ENCODE measurements around the gene INCENP.

Gene INCENP

GRCh38 chr11:62108971-62109404 is 14.8 kb upstream of the INCENP start:
- no peak for DNase-seq (ENCODE audit: low spot score)
- in situ Hi-C loops (cut with MboI; ENCODE audit: low pct_unique_long_range_greater_than_20kb, low sequenced_read_pairs, unreplicated experiment) = no loop called here
- no peak for TF ChIP-seq CTCF (IDR thresholded peaks at IDR 0.05; ENCODE audit: extremely low read depth, insufficient read depth, missing control alignments)

- no peak for DNase-seq (ENCODE audit: low spot score)
- TF ChIP-seq CTCF (IDR thresholded peaks at IDR 0.05; ENCODE audit: extremely low read depth, insufficient read depth, missing control alignments) = no peak
- in situ Hi-C loops (cut with MboI; ENCODE audit: low pct_unique_long_range_greater_than_20kb, low sequenced_read_pairs, unreplicated experiment) = no loop called here
Observed at GRCh38 chr11:62115085-62115694, 8.6 kb upstream of the INCENP start.

GRCh38 chr11:62116451-62116850 is 7.4 kb upstream of the INCENP start:
- no peak for TF ChIP-seq CTCF (IDR thresholded peaks at IDR 0.05; ENCODE audit: extremely low read depth, insufficient read depth, missing control alignments)
- in situ Hi-C loops (cut with MboI; ENCODE audit: low pct_unique_long_range_greater_than_20kb, low sequenced_read_pairs, unreplicated experiment) = no loop called here
- no peak for DNase-seq (ENCODE audit: low spot score)

- TF ChIP-seq CTCF (IDR thresholded peaks at IDR 0.05; ENCODE audit: extremely low read depth, insufficient read depth, missing control alignments) = no peak
- DNase-seq (ENCODE audit: low spot score) = no peak
- in situ Hi-C loops (cut with MboI; ENCODE audit: low pct_unique_long_range_greater_than_20kb, low sequenced_read_pairs, unreplicated experiment) = no loop called here
Observed at GRCh38 chr11:62119569-62119968, 4.2 kb upstream of the INCENP start.

- in situ Hi-C loops (cut with MboI; ENCODE audit: low pct_unique_long_range_greater_than_20kb, low sequenced_read_pairs, unreplicated experiment) = no loop called here
- no peak for TF ChIP-seq CTCF (IDR thresholded peaks at IDR 0.05; ENCODE audit: extremely low read depth, insufficient read depth, missing control alignments)
- no peak for DNase-seq (ENCODE audit: low spot score)
Observed at GRCh38 chr11:62120001-62120400, 3.8 kb upstream of the INCENP start.

- in situ Hi-C loops (cut with MboI; ENCODE audit: low pct_unique_long_range_greater_than_20kb, low sequenced_read_pairs, unreplicated experiment) = no loop called here
- no peak for TF ChIP-seq CTCF (IDR thresholded peaks at IDR 0.05; ENCODE audit: extremely low read depth, insufficient read depth, missing control alignments)
- DNase-seq (ENCODE audit: low spot score) = no peak
Observed at GRCh38 chr11:62120431-62120830, 3.4 kb upstream of the INCENP start.

All from GM13977 (cell line).